OCI-LY1 (cell line): ENCODE results near the gene MANBA.

ENCODE experiments used
- CTCF ChIP-seq: fragments of 200-600 bp; sonication (generic), shearing (Covaris generic); IDR thresholded peaks from 2 replicates; pipeline ENCODE4 v1.5.1; 2017; ENCODE audit warnings: mild to moderate bottlenecking, antibody characterized with exemption, low read length, moderate library complexity, mixed read lengths
- EZH2 ChIP-seq: fragments of 200-600 bp; sonication (generic), shearing (Covaris generic); IDR thresholded peaks from 2 replicates; pipeline ENCODE4 v1.8.0; 2017; ENCODE audit warnings: borderline replicate concordance, mixed run types, mild to moderate bottlenecking, antibody characterized with exemption, low read length, moderate library complexity, mixed read lengths

GRCh38 chr4:102657206-102657605, 103.6 kb downstream of the MANBA start:
- no peak for TF ChIP-seq CTCF
- TF ChIP-seq EZH2: no peak
